Neural progenitor cell (in vitro differentiated cells): ENCODE data around the gene AMY2A. TPM values are rescaled to one million over a fixed set of nuclear protein-coding genes. Genes with fewer than 3 reads are reported as not detected.
"Not testable (repeated sequence)": the region's sequence is repeated elsewhere in the genome, so short reads cannot be mapped to it uniquely, and the experiment has no call there.

ENCODE experiments used
- DNase-seq: peaks from one replicate; pipeline ENCODE4 v3.0.0-alpha.2; 2016; ENCODE audit warnings: low spot score
- H2AFZ ChIP-seq: fragments of 200-600 bp; sonication (generic); replicated peaks from 2 replicates; pipeline ENCODE4 v1.6.1; 2016; ENCODE audit warnings: antibody characterized with exemption
- H3F3A ChIP-seq: fragments of 200-600 bp; sonication (generic); 2 replicates; pipeline ENCODE4 v1.6.1; 2016; ENCODE audit warnings: antibody characterized with exemption, low read depth
- H3K27ac ChIP-seq: fragments of 200-600 bp; sonication (generic); 2 replicates; pipeline ENCODE4 v1.5.1; 2016; ENCODE audit warnings: mild to moderate bottlenecking
- H3K27me3 ChIP-seq: fragments of 200-600 bp; sonication (generic); 2 replicates; pipeline ENCODE4 v1.6.1; 2016; ENCODE audit warnings: mild to moderate bottlenecking, moderate library complexity
- H3K36me3 ChIP-seq: fragments of 200-600 bp; sonication (generic); 2 replicates; pipeline ENCODE4 v1.5.1; 2016
- H3K4me1 ChIP-seq: fragments of 200-600 bp; sonication (generic); 2 replicates; pipeline ENCODE4 v1.6.1; 2016; ENCODE audit warnings: mixed run types
- H3K4me2 ChIP-seq: fragments of 200-600 bp; sonication (generic); 2 replicates; pipeline ENCODE4 v1.6.1; 2016
- H3K4me3 ChIP-seq: fragments of 200-600 bp; sonication (generic); 2 replicates; pipeline ENCODE4 v1.5.1; 2016
- H3K79me2 ChIP-seq: fragments of 200-600 bp; sonication (generic); 2 replicates; pipeline ENCODE4 v1.6.1; 2016; ENCODE audit warnings: low read depth
- H3K9ac ChIP-seq: fragments of 200-600 bp; sonication (generic); 2 replicates; pipeline ENCODE4 v1.6.1; 2016
- H3K9me3 ChIP-seq: fragments of 200-600 bp; sonication (generic); 2 replicates; pipeline ENCODE4 v1.5.1; 2016; ENCODE audit warnings: low read depth
- H4K20me1 ChIP-seq: fragments of 200-600 bp; sonication (generic); 2 replicates; pipeline ENCODE4 v1.6.1; 2016; ENCODE audit warnings: low read depth
- H3K27ac Mint-ChIP-seq: 3 replicates; pipeline ENCODE4 v1.8.0; 2021; ENCODE audit warnings: mixed read lengths
- H3K27me3 Mint-ChIP-seq: 2 replicates; pipeline ENCODE4 v1.8.0; 2022; ENCODE audit warnings: low read depth, mild to moderate bottlenecking, inconsistent platforms, moderate library complexity, mixed read lengths; ENCODE audit not compliant: insufficient read depth
- H3K36me3 Mint-ChIP-seq: 3 replicates; pipeline ENCODE4 v1.8.0; 2021; ENCODE audit warnings: mixed read lengths
- H3K4me1 Mint-ChIP-seq: 3 replicates; pipeline ENCODE4 v1.8.0; 2021; ENCODE audit warnings: mixed read lengths
- H3K4me3 Mint-ChIP-seq: 3 replicates; pipeline ENCODE4 v1.8.0; 2021; ENCODE audit warnings: mild to moderate bottlenecking, moderate library complexity, mixed read lengths
- H3K9me3 Mint-ChIP-seq: 3 replicates; pipeline ENCODE4 v1.8.0; 2020; ENCODE audit warnings: mixed read lengths
- EZH2 ChIP-seq: fragments of 200-600 bp; sonication (generic); IDR thresholded peaks from 2 replicates; pipeline ENCODE4 v1.6.1; 2017; ENCODE audit warnings: antibody characterized with exemption, mild to moderate bottlenecking, moderate library complexity
- EZH2phosphoT487 ChIP-seq: fragments of 200-600 bp; sonication (generic); IDR thresholded peaks from 2 replicates; pipeline ENCODE4 v1.6.1; 2017; ENCODE audit warnings: antibody characterized with exemption
- total RNA-seq: library from RNA; depleted of rRNA; stranded (reverse); fragments of >200 nt; gene quantifications from 2 replicates; pipeline ENCODE4 v1.2.3, GENCODE V29; 2015; ENCODE audit warnings: low replicate concordance
- TF ChIP-seq, protein P1 (sequence below): fragments of 200-600 bp; sonication (generic); IDR thresholded peaks from 2 replicates; pipeline ENCODE4 v1.5.1; 2017; ENCODE audit warnings: antibody characterized with exemption, mild to moderate bottlenecking

Gene AMY2A
- total RNA-seq, 1 donor from 2014 or later: not detected

DNA sequence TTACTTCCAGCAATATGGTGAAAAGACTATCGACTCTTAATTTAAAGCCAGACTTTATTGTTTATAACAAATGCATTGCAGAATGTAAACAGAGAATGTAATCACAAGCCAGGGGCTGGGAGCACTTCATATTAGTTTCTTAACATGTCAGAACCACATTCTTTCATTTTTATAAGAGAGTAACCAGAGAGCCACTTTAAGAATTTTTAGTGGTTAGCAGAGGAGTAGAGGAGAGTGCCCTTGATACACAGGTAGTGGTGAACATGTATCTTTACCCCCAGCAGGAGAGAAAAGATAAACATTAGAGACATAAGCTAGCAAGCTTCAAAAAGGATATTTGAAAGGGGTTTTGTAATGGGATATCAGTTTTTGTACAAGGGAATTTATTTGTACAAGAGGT, 34.8 kb upstream of the AMY2A start:
- no peak for DNase-seq
- no peaks in the 10 kb centered on the region for H3K27me3 ChIP-seq
- Mint-ChIP-seq H3K4me1 (no peaks in the 10 kb centered on the region), H3K4me3 (no peak overlapping the region), H3K27me3 (no peaks in the 10 kb centered on the region), H3K9me3 (no peaks in the 10 kb centered on the region), H3K36me3 (no peaks in the 10 kb centered on the region), H3K27ac (no peak overlapping the region)
- no peaks in the 10 kb centered on the region for H3F3A ChIP-seq
- no peaks in the 10 kb centered on the region for H3K36me3 ChIP-seq
- H3K4me3 ChIP-seq: no peak overlapping the region
- H4K20me1 ChIP-seq: no peaks in the 10 kb centered on the region
- H3K9me3 ChIP-seq: no peaks in the 10 kb centered on the region
- no peak overlapping the region for H3K4me2 ChIP-seq
- no peaks in the 10 kb centered on the region for H3K79me2 ChIP-seq
- TF ChIP-seq, protein P1, sequence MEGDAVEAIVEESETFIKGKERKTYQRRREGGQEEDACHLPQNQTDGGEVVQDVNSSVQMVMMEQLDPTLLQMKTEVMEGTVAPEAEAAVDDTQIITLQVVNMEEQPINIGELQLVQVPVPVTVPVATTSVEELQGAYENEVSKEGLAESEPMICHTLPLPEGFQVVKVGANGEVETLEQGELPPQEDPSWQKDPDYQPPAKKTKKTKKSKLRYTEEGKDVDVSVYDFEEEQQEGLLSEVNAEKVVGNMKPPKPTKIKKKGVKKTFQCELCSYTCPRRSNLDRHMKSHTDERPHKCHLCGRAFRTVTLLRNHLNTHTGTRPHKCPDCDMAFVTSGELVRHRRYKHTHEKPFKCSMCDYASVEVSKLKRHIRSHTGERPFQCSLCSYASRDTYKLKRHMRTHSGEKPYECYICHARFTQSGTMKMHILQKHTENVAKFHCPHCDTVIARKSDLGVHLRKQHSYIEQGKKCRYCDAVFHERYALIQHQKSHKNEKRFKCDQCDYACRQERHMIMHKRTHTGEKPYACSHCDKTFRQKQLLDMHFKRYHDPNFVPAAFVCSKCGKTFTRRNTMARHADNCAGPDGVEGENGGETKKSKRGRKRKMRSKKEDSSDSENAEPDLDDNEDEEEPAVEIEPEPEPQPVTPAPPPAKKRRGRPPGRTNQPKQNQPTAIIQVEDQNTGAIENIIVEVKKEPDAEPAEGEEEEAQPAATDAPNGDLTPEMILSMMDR: no peak
- TF ChIP-seq EZH2: no peak
- TF ChIP-seq EZH2phosphoT487: no peak
- no peak overlapping the region for H3K9ac ChIP-seq
- no peak overlapping the region for H3K27ac ChIP-seq
- H3K4me1 ChIP-seq: no peaks in the 10 kb centered on the region
- H2AFZ ChIP-seq: no peak overlapping the region

DNA sequence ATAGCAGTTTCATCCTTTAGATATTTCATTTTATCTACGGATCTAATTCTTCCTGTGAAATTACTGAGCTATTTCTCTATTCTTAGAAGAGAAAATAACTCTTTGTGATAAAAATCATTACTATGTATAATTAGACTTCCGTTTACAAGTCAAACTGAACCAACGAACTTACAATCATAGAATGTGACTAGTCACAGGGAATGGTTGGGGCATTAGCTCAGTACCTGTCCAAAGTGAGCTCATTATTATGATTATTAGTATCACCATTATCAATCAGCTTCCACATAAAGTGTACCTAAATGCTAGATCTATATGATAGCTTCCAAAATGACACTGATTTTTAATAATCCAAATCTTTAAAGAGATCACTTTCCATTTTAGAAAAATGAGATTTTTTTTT, 33.3 kb upstream of the AMY2A start:
- H3K9me3 Mint-ChIP-seq: peaks cover 3% of the 10 kb centered on the region
- no peak for TF ChIP-seq EZH2phosphoT487
- no peak for TF ChIP-seq EZH2
- TF ChIP-seq, protein P1: no peak
- no peak overlapping the region for H3K27ac Mint-ChIP-seq
- Histone ChIP-seq H3K27ac (no peak overlapping the region), H3K4me3 (no peak overlapping the region), H3K36me3 (no peaks in the 10 kb centered on the region), H3K79me2 (no peaks in the 10 kb centered on the region), H3K4me1 (no peaks in the 10 kb centered on the region), H3F3A (no peaks in the 10 kb centered on the region), H3K9ac (no peak overlapping the region), H4K20me1 (no peaks in the 10 kb centered on the region), H3K9me3 (no peaks in the 10 kb centered on the region), H3K27me3 (no peaks in the 10 kb centered on the region), H2AFZ (no peak overlapping the region), H3K4me2 (no peak overlapping the region)
- no peaks in the 10 kb centered on the region for H3K4me1 Mint-ChIP-seq
- H3K4me3 Mint-ChIP-seq: no peak overlapping the region
- H3K36me3 Mint-ChIP-seq: no peaks in the 10 kb centered on the region
- H3K27me3 Mint-ChIP-seq: no peaks in the 10 kb centered on the region
- DNase-seq: no peak

DNA sequence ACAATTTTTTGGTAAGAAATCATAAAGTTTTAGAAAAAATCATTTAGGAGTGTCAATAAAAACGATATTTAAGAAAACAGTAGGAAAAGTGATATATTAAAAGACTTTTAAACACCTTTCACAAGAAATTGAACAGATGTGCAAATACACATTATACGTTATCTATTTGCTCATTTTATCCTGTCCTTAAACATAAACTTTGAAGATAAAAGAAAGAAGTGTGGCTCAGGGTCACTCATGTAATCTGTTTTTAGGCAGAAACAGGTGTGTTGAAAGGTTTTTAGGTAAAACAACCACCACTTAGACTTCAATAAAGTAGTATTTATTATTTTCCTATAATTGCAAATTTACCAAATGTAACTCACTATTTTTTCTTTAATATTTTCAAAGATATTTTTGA, 32.7 kb upstream of the AMY2A start:
- Histone ChIP-seq H4K20me1 (no peaks in the 10 kb centered on the region), H3K27me3 (no peaks in the 10 kb centered on the region), H3K79me2 (no peaks in the 10 kb centered on the region), H3K9me3 (no peaks in the 10 kb centered on the region), H3K9ac (no peak overlapping the region), H3K36me3 (no peaks in the 10 kb centered on the region), H3K4me1 (no peaks in the 10 kb centered on the region), H3F3A (no peaks in the 10 kb centered on the region), H3K4me3 (no peak overlapping the region), H3K4me2 (no peak overlapping the region), H2AFZ (no peak overlapping the region), H3K27ac (no peak overlapping the region)
- no peak for DNase-seq
- peaks cover 4% of the 10 kb centered on the region for H3K9me3 Mint-ChIP-seq
- no peak overlapping the region for H3K27ac Mint-ChIP-seq
- no peaks in the 10 kb centered on the region for H3K27me3 Mint-ChIP-seq
- no peaks in the 10 kb centered on the region for H3K4me1 Mint-ChIP-seq
- no peak overlapping the region for H3K4me3 Mint-ChIP-seq
- no peaks in the 10 kb centered on the region for H3K36me3 Mint-ChIP-seq
- TF ChIP-seq EZH2: no peak
- TF ChIP-seq, protein P1: no peak
- no peak for TF ChIP-seq EZH2phosphoT487

DNA sequence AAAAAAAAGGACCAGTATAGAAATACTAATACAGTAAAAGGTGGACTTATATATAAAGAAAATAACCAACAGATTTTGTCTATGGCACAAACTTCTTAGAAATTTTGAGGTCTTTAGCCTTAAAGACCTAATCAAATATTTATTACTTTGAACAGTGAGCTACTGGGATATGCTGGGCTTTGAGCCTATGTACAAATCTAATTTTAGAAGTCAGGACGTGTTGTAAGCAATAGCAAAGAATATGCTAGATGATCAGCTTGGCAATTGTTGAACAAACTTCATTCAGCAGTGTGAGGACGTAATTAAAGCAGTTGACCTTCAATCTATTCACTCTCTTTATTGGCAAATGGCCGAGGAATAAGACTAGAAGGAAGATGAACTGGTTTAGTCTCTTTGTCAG, 14.5 kb upstream of the AMY2A start:
- not testable (repeated sequence) for H2AFZ ChIP-seq, H3K4me3 Mint-ChIP-seq, DNase-seq, H3K4me1 Mint-ChIP-seq, H3K27me3 Mint-ChIP-seq, H3K36me3 ChIP-seq, H3K9me3 Mint-ChIP-seq, H3K9ac ChIP-seq, H3K27ac ChIP-seq, H3K9me3 ChIP-seq, H3F3A ChIP-seq, H3K79me2 ChIP-seq, H3K27me3 ChIP-seq, H3K36me3 Mint-ChIP-seq, H3K4me3 ChIP-seq, H4K20me1 ChIP-seq, H3K4me1 ChIP-seq, H3K4me2 ChIP-seq, H3K27ac Mint-ChIP-seq
